IPS-18c (cell line): ENCODE results near the gene CCDC159.
"Not testable (repeated sequence)": the region's sequence is repeated elsewhere in the genome, so short reads cannot be mapped to it uniquely, and the experiment has no call there.

Experiments used
- H3K4me3 ChIP-seq: 2 replicates; pipeline ENCODE4 v1.7.0; 2013; ENCODE audit warnings: low read depth, mild to moderate bottlenecking, low read length, moderate library complexity; ENCODE audit not compliant: insufficient read depth
- H3K9me3 ChIP-seq: one replicate; pipeline ENCODE4 v1.6.1; 2013; ENCODE audit warnings: mild to moderate bottlenecking, low read length, moderate library complexity; ENCODE audit not compliant: control insufficient read depth, insufficient read depth

CCDC159 gene

DNA sequence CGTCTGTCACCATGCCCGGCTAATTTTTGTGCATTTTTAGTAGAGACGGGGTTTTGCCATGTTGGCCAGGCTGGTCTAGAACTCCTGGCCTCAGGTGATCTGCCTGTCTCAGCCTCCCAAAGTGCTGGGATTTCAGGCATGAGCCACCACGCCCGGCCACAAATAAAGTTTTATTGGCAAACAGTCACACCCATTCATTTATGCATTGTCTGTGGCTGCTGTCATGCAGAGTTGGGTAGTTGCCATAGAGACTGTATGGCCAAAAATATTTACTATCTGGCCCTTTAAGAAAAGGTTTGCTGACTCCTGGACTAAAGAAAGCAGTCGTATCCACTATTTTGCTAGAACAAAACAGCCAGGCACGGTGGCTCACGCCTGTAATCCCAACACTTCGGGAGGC, 12.5 kb upstream of the CCDC159 start:
- not testable (repeated sequence) for H3K9me3 ChIP-seq, H3K4me3 ChIP-seq

GRCh38 chr19:11335449-11336146, 10.7 kb upstream of the CCDC159 start:
- H3K9me3 ChIP-seq = no peaks in the 10 kb centered on the region

DNA sequence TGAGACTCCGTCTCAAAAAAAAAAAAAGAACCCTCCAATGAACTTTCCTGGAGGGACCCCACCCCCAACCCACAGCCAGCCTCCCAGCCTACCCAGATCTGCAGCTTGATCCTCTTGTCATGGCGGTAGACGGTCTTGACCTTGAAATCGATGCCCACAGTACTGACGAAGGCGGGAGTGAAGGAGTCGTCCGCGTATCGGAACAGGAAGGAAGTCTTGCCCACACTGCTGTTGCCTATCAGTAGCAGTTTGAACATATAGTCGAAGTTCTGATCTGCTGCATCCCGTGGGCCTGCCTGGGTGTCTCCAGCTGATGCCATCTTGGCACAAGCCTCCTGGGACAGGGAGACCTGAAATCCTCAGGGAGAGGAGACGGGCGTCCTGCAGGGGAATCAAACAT, 9.2 kb upstream of the CCDC159 start:
- no peak overlapping the region for H3K4me3 ChIP-seq
- peaks cover 2% of the 10 kb centered on the region for H3K9me3 ChIP-seq

More at GRCh38 chr19:11335449-11336146, 10.7 kb upstream of the CCDC159 start:
- H3K4me3 ChIP-seq = no peak overlapping the region

GRCh38 chr19:11338121-11338520, 8.2 kb upstream of the CCDC159 start:
- Histone ChIP-seq H3K4me3 (no peak overlapping the region), H3K9me3 (peaks cover 2% of the 10 kb centered on the region)

GRCh38 chr19:11338569-11339253, 7.6 kb upstream of the CCDC159 start:
- Histone ChIP-seq H3K9me3 (peaks cover 2% of the 10 kb centered on the region), H3K4me3 (peak overlapping the region; percentile 78)

GRCh38 chr19:11339254-11340098, 6.8 kb upstream of the CCDC159 start, which contains the start of gene RAB3D:
RAB3D (minus strand) TSS chr19:11339657; CDS start chr19:11337399, 2,258 bp downstream.
- H3K4me3 ChIP-seq = peak within 1 kb of the TSS; percentile 78
- H3K9me3 ChIP-seq = peaks cover 2% of the 10 kb centered on the region

DNA sequence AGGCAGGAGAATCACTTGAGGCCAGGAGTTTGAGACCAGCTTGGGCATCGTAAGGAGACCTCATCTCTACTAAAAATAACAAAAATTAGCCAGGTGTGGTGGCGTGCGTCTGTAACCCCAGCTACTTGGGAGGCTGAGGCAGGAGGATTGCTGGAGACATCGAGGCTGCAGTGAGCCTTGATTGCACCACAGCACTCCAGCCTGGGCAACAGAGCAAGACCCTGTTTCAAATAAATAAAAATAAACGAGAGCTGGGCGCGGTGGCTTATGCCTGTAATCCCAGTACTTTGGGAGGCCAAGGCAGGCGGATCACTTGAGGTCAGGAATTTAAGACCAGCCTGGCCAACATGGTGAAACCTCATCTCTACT, 6.2 kb upstream of the CCDC159 start:
- not testable (repeated sequence) for H3K9me3 ChIP-seq, H3K4me3 ChIP-seq

DNA sequence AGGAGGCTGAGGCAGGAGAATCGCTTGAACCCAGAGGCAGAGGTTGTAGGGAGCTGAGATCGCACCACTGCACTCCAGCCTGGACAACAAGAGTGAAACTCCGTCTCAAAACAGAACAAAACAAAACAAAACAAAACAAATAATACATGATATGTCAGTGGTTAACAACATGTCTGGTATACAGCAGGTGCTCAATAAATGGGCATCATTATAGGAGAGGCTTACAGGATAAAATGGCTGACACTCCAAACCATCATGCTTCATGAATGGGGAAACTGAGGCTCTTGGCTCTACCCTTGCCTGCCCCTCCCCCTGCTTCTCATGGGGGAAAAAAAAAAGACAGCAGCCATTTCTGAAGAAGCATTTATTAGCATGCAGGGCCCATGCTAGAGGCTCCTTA, 3.9 kb upstream of the CCDC159 start:
- no peak overlapping the region for H3K4me3 ChIP-seq
- peaks cover 2% of the 10 kb centered on the region for H3K9me3 ChIP-seq

GRCh38 chr19:11345122-11345803, 1.1 kb upstream of the CCDC159 start:
- peaks cover 2% of the 10 kb centered on the region for H3K9me3 ChIP-seq
- H3K4me3 ChIP-seq = peak overlapping the region; percentile 90

DNA sequence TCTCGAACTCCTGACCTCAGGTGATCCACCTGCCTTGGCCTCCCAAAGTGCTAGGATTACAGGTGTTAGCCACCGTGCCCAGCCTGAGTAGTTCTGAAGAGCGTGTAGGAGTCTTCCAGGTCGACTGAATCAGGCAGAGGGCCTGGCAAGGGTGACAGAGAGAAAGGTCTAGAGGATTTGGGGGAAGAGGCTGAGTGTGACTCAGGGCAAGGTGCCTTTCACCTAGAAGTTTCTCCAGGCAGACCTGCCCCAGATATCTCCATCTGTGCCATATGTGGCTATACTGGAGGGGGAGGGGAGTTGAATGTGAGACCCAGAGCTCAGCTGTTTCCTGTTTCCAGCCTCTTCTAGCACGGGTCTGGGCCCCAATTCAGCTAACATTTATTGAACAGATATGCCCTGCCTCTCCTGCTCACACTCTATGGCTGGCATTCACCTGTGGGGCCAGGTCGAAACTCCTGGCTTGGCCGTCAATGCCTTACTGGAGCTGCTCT, 1.3 kb downstream of the CCDC159 start:
- Histone ChIP-seq H3K4me3 (no peak overlapping the region), H3K9me3 (no peaks in the 10 kb centered on the region)

DNA sequence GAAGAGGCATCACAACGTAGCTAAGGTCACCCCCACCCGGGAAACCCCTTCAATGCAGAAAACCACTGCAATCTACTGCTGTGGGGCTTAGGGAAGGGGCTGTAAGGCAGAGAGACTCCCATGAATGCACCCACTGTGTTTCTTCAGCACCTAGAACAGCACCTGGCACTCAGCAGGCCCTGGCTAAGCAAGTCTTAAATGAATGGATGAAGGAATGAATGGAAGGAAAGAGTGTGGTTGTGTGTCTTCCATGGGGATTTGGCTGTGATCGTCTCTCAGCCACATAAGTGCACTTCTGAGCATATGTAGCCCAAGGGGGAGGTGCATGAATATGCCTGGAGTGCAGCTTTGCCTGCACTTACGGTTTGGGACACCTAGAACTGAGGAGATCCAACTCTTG, 2.9 kb downstream of the CCDC159 start:
- H3K4me3 ChIP-seq = no peak overlapping the region
- H3K9me3 ChIP-seq = no peaks in the 10 kb centered on the region

- not testable (repeated sequence) for H3K9me3 ChIP-seq, H3K4me3 ChIP-seq
These were observed 7.8 kb downstream of the CCDC159 start for GRCh38 chr19:11354102-11354501.

GRCh38 chr19:11355160-11356073, 9.1 kb downstream of the CCDC159 start, which contains the start of gene PLPPR2:
PLPPR2 (plus strand) TSS chr19:11355432; CDS start chr19:11357674, 2,242 bp downstream.
- H3K4me3 ChIP-seq = peak within 1 kb of the TSS; percentile 36
- H3K9me3 ChIP-seq = no peaks in the 10 kb centered on the region

GRCh38 chr19:11356074-11356397, 9.7 kb downstream of the CCDC159 start:
- no peaks in the 10 kb centered on the region for H3K9me3 ChIP-seq
- H3K4me3 ChIP-seq = peak overlapping the region; percentile 36

DNA sequence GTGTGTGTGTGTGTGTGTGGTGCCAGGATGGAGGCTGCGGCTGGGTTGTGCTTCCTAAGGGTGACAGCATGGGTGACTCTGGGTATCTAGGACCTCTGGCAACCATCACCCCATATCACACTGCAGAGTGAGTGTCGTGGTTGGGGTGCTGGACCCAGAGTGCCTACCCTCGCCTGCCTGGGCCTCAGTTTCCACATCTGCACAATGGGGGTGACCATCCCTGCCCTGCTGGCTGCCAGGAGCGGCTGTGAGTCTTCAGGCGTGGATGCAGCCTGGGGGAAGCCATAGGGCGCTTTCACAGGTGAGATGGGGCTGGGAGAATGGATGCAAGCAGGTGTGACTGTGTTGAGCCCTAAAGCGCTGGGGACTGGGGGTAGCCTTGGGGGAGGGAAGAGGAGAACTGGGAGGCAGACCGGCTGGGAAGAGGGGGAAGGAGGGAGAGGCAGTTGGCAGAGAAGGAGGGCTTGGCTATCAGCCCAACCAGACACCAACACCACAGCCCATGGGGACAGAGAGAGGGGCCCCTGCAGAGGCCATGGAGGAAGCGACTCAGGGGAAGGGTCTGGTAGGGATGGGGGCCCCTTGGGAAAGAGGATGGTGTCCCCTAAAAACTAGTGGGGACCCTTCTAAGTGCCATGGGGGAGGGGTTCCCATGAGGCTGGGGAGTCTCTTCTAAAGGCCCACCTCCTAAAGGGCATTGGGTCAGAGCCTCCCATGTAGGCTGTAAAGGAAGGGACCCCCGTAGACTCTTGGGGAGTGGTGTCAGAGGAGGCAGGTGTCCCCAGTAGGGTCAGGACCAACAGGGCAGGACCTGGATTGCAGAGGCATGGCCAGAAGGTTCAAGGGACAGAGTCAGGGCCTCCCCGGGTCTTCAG, 10.6 kb downstream of the CCDC159 start:
- no peak overlapping the region for H3K4me3 ChIP-seq

More for the DNA sequence above, 10.6 kb downstream of the CCDC159 start:
- H3K9me3 ChIP-seq = no peaks in the 10 kb centered on the region
